Common myeloid progenitor, CD34-positive (primary cell): Measurements from ENCODE around the gene CLCN3.

Source experiments
- CTCF ChIA-PET: fragments of 350-600 bp; sonication (Branson Sonifier 250); formaldehyde crosslinking; loops from one replicate; lab custom pipeline; 2021; ENCODE audit warnings: antibody characterized with exemption; lab: Charles Lee
- POLR2A ChIA-PET: fragments of 350-600 bp; sonication (Branson Sonifier 250); formaldehyde crosslinking; loops from one replicate; lab custom pipeline; 2021; ENCODE audit warnings: antibody characterized with exemption; lab: Charles Lee
- DNase-seq, 3 donors: peaks; one replicate each; pipeline versions ENCODE4 v3.0.0 to v3.0.0-alpha.2; 2013
- H3K27ac ChIP-seq, 2 experiments: 1 replicate in 1 of 2; 2 replicates in 1 of 2; pipeline ENCODE4 v1.7.0; 2013; ENCODE audit warnings: inconsistent platforms in 2 of 2, low read length in 2 of 2, mild to moderate bottlenecking in 2 of 2, low read depth in 1 of 2, moderate library complexity in 1 of 2; ENCODE audit not compliant: severe bottlenecking in 2 of 2, insufficient read depth in 1 of 2, poor library complexity in 1 of 2
- H3K27me3 ChIP-seq, 5 experiments: replicated peaks in 2 of 5; 1 replicate in 3 of 5; 2 replicates in 2 of 5; pipeline versions ENCODE4 v1.6.1 to v1.7.0; 2013; ENCODE audit warnings: low read length in 4 of 5, mild to moderate bottlenecking in 2 of 5, moderate library complexity in 2 of 5, inconsistent platforms in 1 of 5; ENCODE audit not compliant: insufficient read depth in 5 of 5, control insufficient read depth in 4 of 5
- H3K36me3 ChIP-seq, 4 experiments: 1 replicate in 2 of 4; 2 replicates in 2 of 4; pipeline versions ENCODE4 v1.6.1 to v1.7.0; 2013; ENCODE audit warnings: low read length in 3 of 4, control low read depth in 1 of 4, mild to moderate bottlenecking in 1 of 4; ENCODE audit not compliant: control insufficient read depth in 4 of 4, insufficient read depth in 4 of 4
- H3K4me1 ChIP-seq, 4 experiments: 1 replicate in 3 of 4; 2 replicates in 1 of 4; pipeline versions ENCODE4 v1.6.1 to v1.7.1; 2013; ENCODE audit warnings: low read length in 3 of 4, mild to moderate bottlenecking in 3 of 4, control low read depth in 1 of 4, inconsistent platforms in 1 of 4, moderate library complexity in 1 of 4; ENCODE audit not compliant: control insufficient read depth in 4 of 4, insufficient read depth in 4 of 4; ENCODE audit errors: control extremely low read depth in 1 of 4
- H3K4me3 ChIP-seq, 7 experiments: 1 replicate in 4 of 7; 2 replicates in 3 of 7; pipeline versions ENCODE4 v1.5.1 to v1.7.0; 2013; ENCODE audit warnings: mild to moderate bottlenecking in 7 of 7, low read length in 6 of 7, moderate library complexity in 6 of 7, inconsistent platforms in 2 of 7, low read depth in 2 of 7, control low read depth in 1 of 7; ENCODE audit not compliant: insufficient read depth in 4 of 7, control insufficient read depth in 1 of 7; ENCODE audit errors: extremely low read depth in 1 of 7
- H3K9me3 ChIP-seq, 5 experiments: 1 replicate in 4 of 5; 2 replicates in 1 of 5; pipeline versions ENCODE4 v1.6.1 to v1.7.1; 2013; ENCODE audit warnings: low read length in 4 of 5, mild to moderate bottlenecking in 2 of 5, inconsistent platforms in 1 of 5, low read depth in 1 of 5, moderate library complexity in 1 of 5; ENCODE audit not compliant: control insufficient read depth in 4 of 5, insufficient read depth in 2 of 5; ENCODE audit errors: control extremely low read depth in 1 of 5
- WGBS: methylation state at CpG from one replicate; pipeline ENCODE4 v1.1.5; 2013; ENCODE audit not compliant: insufficient coverage; 5-methylcytosine and 5-hydroxymethylcytosine counted together

CLCN3 gene

DNA sequence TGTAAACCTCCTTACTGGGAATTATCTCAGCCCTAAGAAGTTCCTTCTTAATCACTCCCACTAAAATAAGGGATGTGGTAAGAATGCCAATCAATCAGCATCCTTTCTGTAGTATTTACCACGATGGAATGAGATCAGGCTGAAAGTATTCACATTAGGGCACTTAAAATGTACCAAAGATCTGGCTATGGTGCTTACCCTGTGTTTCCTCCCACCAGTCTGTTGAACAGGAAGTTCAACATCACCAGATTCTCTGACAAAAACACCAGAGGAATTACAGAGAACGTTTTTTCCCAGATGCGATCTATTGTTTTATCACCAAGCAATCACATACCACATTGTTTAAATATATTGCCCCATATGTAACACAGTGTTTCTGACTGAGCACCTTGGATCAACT lies 2.1 kb upstream of the CLCN3 start:
- WGBS = 0% methylated on average over 3 of the region's 3 CpGs
- Histone ChIP-seq H3K4me3 (peak overlapping the region in 3 of 7 experiments; percentile 21 to 40 (median 36)), H3K9me3 (no peaks in the 10 kb centered on the region), H3K4me1 (peaks cover 37 to 52% (median 45%) of the 10 kb centered on the region in 4 experiments), H3K27me3 (no peaks in the 10 kb centered on the region), H3K36me3 (no peaks in the 10 kb centered on the region), H3K27ac (no peak overlapping the region)
- DNase-seq = peak in 2 of 3 donors; percentile 54 to 63
- ChIA-PET CTCF (interaction anchor here (1.2 to 1.5 kb wide), 2 partner anchors 13 to 59 kb away, joined by 3 to 5 read pairs; no protein-coding TSS in a partner anchor), POLR2A (interaction anchor here (0.7 kb wide), 1 partner anchor 9 kb away, joined by 3 read pairs; no protein-coding TSS in a partner anchor)

DNA sequence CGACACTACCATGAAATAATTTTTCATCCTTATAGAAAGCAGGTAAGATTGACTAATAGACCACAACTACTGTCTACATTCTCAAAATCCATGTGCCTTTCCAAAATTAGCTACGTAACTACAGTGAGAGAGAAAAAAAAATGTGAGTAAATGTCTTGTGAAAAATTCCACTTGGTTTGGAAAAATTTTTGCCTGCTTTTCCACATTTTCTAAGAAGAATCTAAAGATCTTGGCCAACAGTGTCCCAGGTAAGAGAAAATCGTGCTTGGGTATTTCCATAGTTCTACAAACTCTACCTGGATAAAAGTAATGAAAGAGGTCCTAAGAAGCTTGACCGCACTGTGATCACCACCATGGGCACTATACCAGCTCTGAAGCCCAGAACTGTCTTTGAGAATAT lies 1.4 kb upstream of the CLCN3 start:
- Histone ChIP-seq H3K27ac (peak overlapping the region; percentile 82 to 92), H3K9me3 (no peaks in the 10 kb centered on the region), H3K4me3 (peak overlapping the region in 5 of 7 experiments; percentile 77 to 100 (median 91)), H3K4me1 (peaks cover 37 to 49% (median 43%) of the 10 kb centered on the region in 4 experiments), H3K27me3 (no peaks in the 10 kb centered on the region), H3K36me3 (no peaks in the 10 kb centered on the region)
- no peak for DNase-seq
- ChIA-PET CTCF (interaction anchor here (1.0 to 1.5 kb wide), 3 partner anchors 13 to 58 kb away, joined by 3 to 5 read pairs (median 3); no protein-coding TSS in a partner anchor), POLR2A (interaction anchor here (0.7 kb wide), 1 partner anchor 8 kb away, joined by 3 read pairs; no protein-coding TSS in a partner anchor)
- 100% methylated on average over 2 of the region's 4 CpGs for WGBS

DNA sequence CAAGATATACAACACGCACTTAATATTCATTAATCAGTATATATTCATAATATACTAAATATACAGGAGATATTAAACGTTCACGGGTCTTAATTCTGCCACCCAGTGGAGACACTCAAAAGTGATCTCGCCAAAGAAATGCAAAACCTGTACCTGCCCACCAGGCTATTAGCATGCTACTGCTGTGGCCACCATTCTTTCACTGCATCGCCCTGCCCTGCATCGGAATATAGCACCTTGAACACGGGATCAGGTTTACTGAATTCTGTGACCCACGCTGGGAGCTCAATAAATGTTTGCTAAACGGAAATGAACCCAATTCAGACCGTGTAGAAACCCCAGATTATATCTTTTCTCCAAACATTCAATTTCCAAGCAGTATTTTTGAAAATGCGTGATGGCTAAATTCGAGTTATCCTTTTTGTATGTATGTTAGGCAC lies 840 bp upstream of the CLCN3 start:
- peak; percentile 58 to 69 (median 64) for DNase-seq
- no peaks in the 10 kb centered on the region for H3K36me3 ChIP-seq
- H3K4me3 ChIP-seq = peak overlapping the region; percentile 54 to 100 (median 88)
- peak overlapping the region; percentile 82 to 92 for H3K27ac ChIP-seq
- ChIA-PET POLR2A (interaction anchor here (0.6 kb wide), 1 partner anchor 87 kb away, joined by 6 read pairs; no protein-coding TSS in a partner anchor), CTCF (interaction anchor here (1.0 to 1.5 kb wide), 4 partner anchors 14 to 612 kb away, joined by 3 to 5 read pairs (median 3); no protein-coding TSS in a partner anchor)
- 0% methylated on average over 6 of the region's 12 CpGs for WGBS
- peaks cover 37 to 49% (median 43%) of the 10 kb centered on the region in 4 experiments for H3K4me1 ChIP-seq
- H3K9me3 ChIP-seq = no peaks in the 10 kb centered on the region
- no peaks in the 10 kb centered on the region for H3K27me3 ChIP-seq

DNA sequence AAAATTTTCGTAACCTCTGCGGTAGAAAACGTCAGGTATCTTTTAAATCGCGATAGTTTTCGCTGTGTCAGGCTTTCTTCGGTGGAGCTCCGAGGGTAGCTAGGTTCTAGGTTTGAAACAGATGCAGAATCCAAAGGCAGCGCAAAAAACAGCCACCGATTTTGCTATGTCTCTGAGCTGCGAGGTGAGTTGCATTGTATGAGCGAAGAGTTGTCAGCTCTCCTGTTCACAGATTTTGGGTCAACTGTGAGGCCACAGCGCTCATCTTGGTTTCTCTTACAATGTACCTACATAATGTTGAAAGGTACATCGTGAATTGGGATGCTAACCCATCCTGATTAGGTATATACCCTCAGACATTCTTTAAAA lies 486 bp downstream of the CLCN3 start:
- POLR2A ChIA-PET = no interaction called here
- DNase-seq = peak in 1 of 3 donors; percentile 65
- Histone ChIP-seq H3K4me3 (peak overlapping the region; percentile 13 to 100 (median 88)), H3K27me3 (peaks cover 0 to 2% (median 0%) of the 10 kb centered on the region in 5 experiments), H3K36me3 (no peaks in the 10 kb centered on the region), H3K27ac (peak overlapping the region; percentile 82 to 92), H3K4me1 (peaks cover 37 to 49% (median 43%) of the 10 kb centered on the region in 4 experiments), H3K9me3 (no peaks in the 10 kb centered on the region)
- CTCF ChIA-PET = interaction anchor here (0.7 to 1.7 kb wide), 5 partner anchors 8 to 404 kb away, joined by 3 to 5 read pairs (median 3); no protein-coding TSS in a partner anchor
- 0% methylated on average over 12 of the region's 14 CpGs for WGBS

DNA sequence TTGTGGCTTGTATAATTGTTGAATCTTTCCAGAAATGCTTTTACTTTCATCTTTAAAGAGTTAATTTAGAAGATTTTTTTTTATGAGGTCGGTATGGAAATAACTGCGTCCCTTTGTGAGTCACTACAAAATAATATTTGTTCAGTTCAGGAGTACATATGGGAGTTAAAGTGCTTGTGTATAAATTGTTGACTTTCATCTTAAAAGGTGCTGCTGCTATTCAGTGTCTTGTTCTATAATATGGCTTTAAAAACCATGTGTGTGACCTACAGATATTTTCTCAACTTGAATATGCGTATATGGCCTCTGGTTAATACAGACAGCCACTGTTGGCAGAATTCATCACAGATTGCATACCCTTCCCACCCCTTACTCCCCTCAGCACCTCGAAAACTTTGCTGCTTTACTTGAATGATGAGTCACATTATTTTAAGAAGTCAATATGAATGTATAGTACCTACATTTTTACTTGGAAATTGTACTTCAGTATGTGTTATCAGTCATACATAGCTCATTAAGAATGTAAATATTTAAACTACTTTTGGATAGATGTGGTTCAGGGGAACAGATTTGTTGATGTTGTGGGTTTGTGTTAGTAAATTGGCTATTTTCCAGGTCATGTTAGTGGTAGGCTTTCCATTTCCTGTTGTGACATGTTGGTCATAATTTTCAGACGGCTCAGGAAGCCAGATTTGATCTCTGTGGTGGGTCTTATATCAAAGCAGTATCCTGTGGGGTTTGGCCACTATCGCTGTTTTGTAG lies 1.5 kb downstream of the CLCN3 start:
- Histone ChIP-seq H3K27ac (peak overlapping the region in 1 of 2 experiments; percentile 92), H3K4me1 (peaks cover 37 to 49% (median 43%) of the 10 kb centered on the region in 4 experiments), H3K27me3 (peaks cover 0 to 2% (median 0%) of the 10 kb centered on the region in 5 experiments), H3K4me3 (peak overlapping the region in 6 of 7 experiments; percentile 24 to 100 (median 72)), H3K36me3 (no peaks in the 10 kb centered on the region), H3K9me3 (no peaks in the 10 kb centered on the region)
- ChIA-PET CTCF (interaction anchor here (0.7 to 1.7 kb wide), 2 partner anchors 9 to 42 kb away, joined by 3 to 5 read pairs; no protein-coding TSS in a partner anchor), POLR2A (no interaction called here)
- 4% methylated on average over 4 of the region's 6 CpGs for WGBS
- peak; percentile 81 to 93 (median 91) for DNase-seq

DNA sequence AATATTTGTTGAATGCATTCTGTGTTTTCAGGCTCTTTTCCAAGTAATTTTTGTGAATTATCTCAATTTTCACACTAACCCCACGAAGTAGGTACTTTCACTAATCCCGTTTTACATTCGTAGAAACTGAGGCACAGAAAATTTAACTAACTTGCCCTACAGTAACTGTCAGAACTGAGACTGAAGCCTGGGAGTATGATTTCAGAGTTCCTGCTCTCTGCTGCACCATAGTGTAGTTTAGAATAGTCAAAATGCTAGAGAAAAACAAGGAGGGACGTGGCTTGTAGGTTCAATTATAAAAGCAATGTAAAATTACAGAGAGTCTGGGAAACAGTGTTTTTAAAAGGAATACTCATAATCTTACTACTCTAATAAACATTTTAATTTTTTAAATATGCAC lies 2.2 kb downstream of the CLCN3 start:
- WGBS = no CpG with 5 or more reads among the region's 4 CpGs
- Histone ChIP-seq H3K4me3 (peak overlapping the region in 3 of 7 experiments; percentile 44 to 100 (median 98)), H3K4me1 (peaks cover 37 to 49% (median 43%) of the 10 kb centered on the region in 4 experiments), H3K27me3 (peaks cover 0 to 2% (median 0%) of the 10 kb centered on the region in 5 experiments), H3K9me3 (no peaks in the 10 kb centered on the region), H3K27ac (no peak overlapping the region), H3K36me3 (no peaks in the 10 kb centered on the region)
- CTCF ChIA-PET = no interaction called here
- POLR2A ChIA-PET = no interaction called here
- DNase-seq = no peak
